ENCODE measurements around the gene AARS2.

AARS2 gene

DNA sequence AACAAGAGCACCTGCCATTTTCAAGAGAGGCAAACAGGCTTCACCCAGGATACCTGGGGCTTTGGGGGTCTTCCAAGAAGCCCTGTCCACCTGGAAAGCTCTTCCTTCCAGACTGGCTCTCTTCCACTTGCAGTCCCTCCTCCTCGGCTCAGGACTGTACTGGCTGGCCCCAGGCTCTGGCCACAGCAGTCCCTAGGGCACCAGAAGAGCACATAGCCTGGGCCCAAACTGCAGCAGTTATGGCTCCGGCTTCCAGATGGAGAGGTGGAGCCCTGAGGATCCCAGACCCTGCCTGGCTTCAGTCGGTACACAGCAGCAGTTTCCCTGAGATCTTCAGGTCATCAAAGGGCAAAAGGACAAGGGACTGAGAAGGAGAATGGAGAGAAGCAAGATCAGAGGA lies 54.2 kb downstream of the AARS2 start:
- no peak for DNase-seq

DNA sequence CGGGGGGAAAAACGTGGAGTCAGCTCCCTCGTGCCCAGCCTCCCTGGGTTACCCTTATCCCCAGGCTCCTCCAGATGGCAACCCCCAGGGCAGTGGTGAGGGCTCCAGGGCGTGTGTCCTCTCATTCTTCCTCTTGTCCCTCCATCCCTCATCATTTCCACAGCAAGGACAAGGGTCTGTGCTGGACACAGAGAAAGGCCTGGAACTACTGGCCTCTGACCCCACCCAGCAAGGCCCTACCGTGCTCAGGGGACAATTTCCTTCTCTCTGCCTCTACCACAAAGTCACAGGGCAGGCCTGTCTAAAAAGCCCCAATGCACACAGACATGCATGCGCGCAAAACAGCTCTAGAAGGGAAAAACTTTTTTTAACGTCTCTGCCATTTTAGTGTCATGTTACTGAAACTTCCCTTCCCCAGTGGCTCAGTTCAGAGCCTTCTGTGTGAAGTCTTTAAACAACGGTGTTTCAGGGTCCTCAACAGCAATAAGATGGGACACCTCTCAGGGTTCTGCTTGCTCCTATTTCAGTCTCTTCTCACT lies 54.8 kb downstream of the AARS2 start:
- no peak for DNase-seq

DNA sequence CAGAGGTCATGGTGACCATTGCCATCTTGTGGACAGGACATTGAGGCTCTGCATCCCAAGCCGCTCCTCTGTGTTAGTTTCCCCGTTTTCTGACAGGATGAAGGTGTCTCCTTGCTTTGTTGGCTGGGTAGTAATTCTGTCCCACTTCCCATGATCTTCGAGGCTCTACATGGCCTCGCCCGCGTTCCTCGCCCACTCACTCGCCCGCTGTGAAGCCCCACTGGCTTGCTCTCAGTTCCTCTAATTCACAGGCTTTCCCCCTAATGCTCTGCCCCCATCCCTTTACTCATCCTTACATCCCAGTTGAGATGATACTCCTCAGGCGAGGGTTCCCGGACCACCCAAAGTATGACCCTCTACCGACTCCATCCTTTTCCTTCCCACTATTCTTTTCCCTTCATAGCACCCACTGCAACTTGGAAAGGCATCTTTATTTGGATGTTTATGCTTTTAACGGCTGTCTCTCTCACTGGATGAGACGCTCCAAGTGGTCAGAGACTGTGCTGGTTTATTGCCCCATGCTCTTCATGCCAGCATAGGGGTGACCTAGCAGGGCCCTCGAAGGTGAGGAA lies 55.3 kb downstream of the AARS2 start:
- DNase-seq: no peak

DNA sequence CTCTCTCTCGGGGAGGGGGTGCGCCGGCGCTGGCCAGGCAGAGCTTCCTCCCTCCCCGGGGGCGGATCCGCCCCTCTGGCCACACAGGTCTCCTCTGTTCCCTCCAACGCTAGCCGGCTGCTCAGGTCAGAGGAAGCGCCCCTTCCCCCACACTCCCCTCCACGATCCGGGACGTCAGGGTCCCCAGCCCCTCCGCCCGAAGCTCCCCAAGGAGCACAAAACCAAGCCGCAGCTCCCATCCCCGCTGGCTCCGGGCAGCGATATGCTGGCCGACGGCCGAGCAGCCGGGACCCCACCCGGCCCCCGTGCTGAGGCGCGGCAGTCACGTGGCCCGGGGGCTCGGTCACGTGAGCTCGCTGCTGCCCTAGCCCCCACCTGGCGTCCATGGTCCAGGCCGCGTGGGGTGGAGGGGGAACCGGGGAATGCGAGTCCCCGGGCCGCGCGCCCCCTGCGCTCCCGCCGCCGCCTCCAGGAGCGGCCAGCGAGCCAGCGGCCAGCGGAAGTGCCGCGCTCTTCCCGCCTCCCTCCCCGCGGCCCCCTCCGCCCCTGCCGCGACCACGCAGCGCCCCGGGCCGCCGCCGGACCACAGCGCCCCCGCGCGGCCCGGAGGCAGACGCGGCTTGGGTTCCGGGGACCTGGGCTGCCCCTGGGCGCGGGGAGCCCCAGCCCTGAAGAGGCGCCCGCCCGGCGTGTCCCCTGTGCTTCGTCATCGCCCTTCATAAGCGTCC lies 56.0 kb downstream of the AARS2 start, which contains the start of gene SLC35B2:
TSS of gene SLC35B2 (minus strand) at position 504 of the 728 bp plus-strand sequence. CDS start at position 386, 118 bp downstream.
- DNase-seq: no peak

DNA sequence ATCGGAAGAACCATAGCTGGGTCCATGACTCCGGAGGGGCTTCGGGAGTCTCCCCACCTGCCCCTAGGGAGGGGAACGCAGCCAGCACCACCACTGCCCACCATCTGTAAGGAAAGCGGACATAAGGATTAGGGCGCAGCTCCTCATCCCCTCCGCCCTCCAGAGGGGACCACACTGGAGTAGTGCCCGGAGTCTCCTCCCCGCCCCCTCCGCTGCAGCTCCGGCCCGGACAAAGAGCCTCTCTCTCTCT lies 56.4 kb downstream of the AARS2 start:
- no peak for DNase-seq

DNA sequence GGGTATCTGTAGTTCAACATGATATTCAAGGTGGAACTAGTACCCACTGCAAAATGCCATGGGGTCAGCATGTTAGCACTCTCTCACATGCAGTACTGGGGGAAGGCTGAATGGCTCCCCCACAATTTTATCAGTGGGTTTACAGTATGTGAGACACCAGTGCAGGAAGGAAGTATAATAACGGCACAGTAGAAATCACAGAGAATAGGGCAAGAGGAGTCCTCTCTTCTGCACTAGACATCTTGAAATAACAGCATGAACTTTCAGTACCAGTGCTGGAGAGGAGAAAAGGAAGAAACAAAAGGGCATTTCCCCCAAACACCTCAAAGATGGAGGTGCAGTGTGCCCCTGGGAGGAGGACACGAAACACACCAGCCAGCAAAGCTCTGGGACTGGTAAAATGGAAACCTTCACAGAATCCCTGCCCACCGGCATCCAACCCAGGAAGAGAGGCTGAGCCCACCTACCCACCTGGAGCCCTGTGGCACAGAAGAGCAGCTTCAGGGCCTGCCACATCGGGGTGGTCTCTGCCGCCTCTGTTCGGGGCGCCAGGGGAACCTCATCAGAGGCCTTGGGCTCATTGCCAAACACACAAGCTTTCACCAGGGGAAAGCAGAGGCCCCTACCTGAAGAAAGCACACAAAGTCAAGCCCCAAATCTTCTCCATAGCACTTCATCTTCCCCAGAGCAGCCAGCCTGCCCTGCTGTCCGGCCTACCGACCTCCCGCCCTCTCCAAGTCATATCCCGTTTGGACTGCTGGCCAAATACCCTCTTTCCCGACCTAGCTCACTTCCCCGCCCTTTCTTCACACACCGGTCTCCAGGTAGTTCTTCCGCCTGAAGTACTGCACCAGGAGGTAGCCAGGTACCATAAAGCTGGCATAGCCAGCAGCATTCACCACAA lies 57.0 kb downstream of the AARS2 start:
- no peak for DNase-seq

DNA sequence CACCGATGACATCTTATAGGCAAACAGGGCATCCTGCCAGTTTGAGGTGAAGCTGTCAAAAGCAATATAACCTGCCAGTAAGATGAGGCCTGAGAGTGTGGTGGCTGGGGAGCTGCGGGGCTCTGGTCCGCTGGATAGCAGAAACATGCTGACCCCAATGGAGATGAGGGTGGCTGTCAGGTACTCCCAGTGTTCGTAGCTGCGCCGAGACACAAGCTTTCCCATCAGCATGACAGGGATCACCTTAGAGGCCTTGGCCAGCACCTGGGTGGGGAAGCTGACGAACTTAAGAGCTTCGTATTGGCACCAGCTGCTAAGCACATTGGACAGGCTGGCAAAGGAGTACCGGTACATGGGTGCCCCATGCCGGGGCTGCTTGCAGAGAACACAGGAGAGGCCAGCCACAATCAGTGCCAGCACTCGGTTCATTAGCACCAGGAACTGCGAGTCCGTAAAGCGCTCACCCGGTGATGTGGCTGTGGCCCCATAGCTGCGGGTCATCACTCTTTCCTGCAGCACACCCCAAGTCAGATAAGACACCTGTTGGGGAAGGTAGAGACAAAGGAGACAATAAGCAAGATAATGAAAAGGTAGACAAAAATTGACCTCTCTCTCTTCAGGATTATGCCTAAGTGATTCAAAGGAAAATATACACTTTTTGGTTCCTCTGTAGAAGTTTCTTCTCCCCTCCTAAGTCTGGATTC lies 57.9 kb downstream of the AARS2 start:
- no peak for DNase-seq

DNA sequence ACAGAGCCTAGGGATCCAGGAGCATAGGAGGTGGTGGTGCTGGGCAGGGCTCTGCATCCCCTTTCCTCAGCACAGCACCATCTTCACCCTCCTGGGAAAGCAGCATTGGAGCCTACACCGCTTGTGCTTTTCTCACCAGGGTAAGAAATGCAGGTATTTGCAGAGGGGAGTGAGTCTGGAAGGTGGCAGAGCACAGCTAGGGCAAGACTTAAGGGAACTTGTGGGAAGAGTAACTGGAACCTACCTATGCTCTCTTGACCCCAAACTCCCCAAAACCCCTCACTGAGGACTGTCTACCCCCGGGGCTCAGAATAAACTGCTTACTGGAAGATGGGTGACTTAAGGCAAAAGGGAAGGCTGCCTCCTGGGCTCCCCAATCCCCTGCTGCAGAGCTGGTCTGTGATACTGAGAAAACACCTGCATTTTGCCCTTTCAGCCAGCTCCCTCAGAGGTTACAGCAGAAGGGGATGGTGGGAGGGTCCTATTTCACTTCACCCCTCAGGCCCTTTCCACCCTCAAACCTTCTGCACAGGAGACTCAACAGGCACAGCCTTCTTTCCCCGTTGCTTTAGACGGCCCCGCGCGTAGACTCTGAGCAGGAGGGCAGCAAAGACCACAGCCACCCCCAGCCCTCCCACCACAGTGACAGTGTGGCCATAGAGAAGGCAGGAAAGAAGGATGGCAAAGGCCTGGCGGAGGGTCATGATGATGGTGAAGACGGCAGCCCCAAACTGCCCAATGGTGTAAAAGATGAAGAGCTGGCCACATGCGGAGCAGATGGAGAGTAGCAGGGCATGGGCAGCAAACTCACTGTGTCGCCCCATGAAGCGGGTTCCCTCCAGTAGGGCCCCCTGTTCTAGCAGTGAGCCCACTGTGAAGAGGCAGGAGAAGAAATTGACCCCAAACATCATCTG lies 58.7 kb downstream of the AARS2 start:
- DNase-seq: no peak

DNA sequence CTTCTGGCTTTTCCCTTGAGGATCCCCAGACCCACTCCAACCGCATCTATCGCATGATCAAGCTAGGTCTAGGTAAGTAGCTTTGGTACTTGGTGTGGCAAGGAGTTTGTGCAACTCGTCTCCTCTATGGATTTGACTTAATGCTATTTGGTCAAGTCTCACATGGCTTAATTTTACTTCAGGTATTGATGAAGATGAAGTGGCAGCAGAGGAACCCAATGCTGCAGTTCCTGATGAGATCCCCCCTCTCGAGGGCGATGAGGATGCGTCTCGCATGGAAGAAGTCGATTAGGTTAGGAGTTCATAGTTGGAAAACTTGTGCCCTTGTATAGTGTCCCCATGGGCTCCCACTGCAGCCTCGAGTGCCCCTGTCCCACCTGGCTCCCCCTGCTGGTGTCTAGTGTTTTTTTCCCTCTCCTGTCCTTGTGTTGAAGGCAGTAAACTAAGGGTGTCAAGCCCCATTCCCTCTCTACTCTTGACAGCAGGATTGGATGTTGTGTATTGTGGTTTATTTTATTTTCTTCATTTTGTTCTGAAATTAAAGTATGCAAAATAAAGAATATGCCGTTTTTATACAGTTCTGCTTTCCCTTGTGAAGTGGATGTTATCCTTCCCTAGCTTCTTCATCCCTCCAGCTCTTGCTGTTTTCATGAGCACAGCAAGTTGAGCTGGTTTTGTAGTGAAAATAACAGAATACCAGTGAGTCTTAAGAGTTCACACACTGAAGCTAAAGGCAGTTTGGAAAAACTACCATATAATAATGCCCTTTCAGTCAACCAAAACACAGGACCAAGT lies 59.6 kb downstream of the AARS2 start:
- no peak for DNase-seq

DNA sequence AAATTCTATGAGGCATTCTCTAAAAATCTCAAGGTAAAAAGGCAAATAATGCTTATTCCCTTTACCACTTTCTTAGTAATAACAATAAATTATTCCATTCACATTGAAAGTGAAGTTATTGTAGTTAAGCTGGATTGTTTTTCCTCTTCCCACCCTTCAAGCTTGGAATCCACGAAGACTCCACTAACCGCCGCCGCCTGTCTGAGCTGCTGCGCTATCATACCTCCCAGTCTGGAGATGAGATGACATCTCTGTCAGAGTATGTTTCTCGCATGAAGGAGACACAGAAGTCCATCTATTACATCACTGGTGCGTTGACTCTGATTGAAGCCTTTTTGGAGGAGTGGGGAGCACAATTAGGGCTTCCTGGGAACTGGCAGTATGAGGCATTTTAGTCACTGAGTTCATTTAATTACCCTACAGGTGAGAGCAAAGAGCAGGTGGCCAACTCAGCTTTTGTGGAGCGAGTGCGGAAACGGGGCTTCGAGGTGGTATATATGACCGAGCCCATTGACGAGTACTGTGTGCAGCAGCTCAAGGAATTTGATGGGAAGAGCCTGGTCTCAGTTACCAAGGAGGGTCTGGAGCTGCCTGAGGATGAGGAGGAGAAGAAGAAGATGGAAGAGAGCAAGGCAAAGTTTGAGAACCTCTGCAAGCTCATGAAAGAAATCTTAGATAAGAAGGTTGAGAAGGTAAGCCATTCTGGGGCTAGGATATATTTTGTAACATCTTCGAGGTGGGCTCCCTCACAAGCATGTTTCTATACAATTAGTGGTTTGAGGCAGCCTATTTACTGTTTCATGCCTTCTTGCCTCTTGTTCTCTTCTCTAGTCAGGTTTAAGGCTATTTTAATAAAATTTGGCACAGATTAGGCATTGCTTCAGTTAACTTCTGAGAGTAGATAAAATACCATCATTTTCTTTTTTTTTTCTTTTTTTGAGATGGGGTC lies 61.3 kb downstream of the AARS2 start:
- no peak for DNase-seq

DNA sequence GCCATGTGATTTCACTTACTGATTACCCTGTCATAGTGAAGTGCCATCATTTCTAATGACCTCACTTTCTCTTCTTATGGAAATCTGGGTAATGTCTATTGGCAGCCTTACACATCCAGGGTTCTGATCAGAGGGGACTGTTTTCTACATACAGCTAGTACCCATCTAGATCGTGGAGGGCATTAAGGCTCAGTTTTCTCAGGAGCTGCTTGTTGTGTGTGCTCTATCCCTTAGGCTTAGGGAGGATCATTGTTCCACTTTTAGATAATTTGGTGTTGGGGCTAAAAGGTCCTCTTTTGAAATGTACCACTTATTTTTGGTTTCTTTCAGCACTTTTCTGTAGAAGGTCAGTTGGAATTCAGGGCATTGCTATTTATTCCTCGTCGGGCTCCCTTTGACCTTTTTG lies 62.4 kb downstream of the AARS2 start:
- no peak for DNase-seq

DNA sequence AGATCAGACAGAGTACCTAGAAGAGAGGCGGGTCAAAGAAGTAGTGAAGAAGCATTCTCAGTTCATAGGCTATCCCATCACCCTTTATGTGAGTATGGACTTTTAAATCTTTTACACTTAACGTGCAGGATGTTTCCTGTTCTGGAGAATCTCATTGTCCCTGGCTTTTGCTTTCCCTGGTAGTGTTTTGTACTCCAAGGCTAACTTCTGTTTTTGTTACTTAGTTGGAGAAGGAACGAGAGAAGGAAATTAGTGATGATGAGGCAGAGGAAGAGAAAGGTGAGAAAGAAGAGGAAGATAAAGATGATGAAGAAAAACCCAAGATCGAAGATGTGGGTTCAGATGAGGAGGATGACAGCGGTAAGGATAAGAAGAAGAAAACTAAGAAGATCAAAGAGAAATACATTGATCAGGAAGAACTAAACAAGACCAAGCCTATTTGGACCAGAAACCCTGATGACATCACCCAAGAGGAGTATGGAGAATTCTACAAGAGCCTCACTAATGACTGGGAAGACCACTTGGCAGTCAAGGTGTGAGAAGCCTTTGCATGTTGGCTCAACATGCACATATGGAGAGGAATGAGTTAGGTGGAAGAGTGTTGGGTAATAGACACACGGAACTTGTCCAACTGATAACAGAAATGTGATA lies 63.0 kb downstream of the AARS2 start:
- no peak for DNase-seq

Data from cortex of kidney (tissue), 1 donor.